Transverse colon (tissue), 4 donors: ENCODE results near the gene OCSTAMP. TPM values are rescaled to one million over a fixed set of nuclear protein-coding genes. Genes with fewer than 3 reads are reported as not detected.
A peak's percentile ranks its signal among the peaks of the same experiment; 100 is the strongest.

ENCODE experiments used
- DNase-seq: peaks from one replicate; pipeline ENCODE4 v3.0.0-alpha.2; 2019
- H3K27ac ChIP-seq, 4 donors: fragments of 200-600 bp; sonication (generic); 2 replicates each; pipeline ENCODE4 v1.5.1; 2016 to 2018; ENCODE audit warnings: inconsistent platforms in 4 of 4
- H3K27me3 ChIP-seq: fragments of 200-600 bp; sonication (generic); 2 replicates; pipeline ENCODE4 v1.5.1; 2017; ENCODE audit warnings: inconsistent platforms
- H3K36me3 ChIP-seq, 4 donors: fragments of 200-600 bp; sonication (generic); 2 replicates each; pipeline ENCODE4 v1.5.1; 2017 to 2019; ENCODE audit warnings: inconsistent platforms in 4 of 4
- H3K4me1 ChIP-seq, 4 donors: fragments of 200-600 bp; sonication (generic); 2 replicates each; pipeline ENCODE4 v1.5.1; 2017 to 2020; ENCODE audit warnings: inconsistent platforms in 4 of 4
- H3K4me3 ChIP-seq, 4 donors: fragments of 200-600 bp; sonication (generic); 1 replicate in 1 of 4; 2 replicates in 3 of 4; pipeline versions ENCODE4 v1.5.1 to v1.6.1; 2017 to 2019; ENCODE audit warnings: inconsistent platforms in 4 of 4
- H3K9me3 ChIP-seq, 2 donors: fragments of 200-600 bp; sonication (generic); 2 replicates each; pipeline ENCODE4 v1.5.1; 2017 to 2019; ENCODE audit warnings: inconsistent platforms in 2 of 2
- EP300 ChIP-seq: sonication (generic); formaldehyde crosslinking; IDR thresholded peaks from one replicate; pipeline ENCODE4 v1.6.1; 2017; ENCODE audit warnings: antibody characterized with exemption, low read depth
- POLR2A ChIP-seq: fragments of 450-650 bp; IDR thresholded peaks from one replicate; pipeline ENCODE4 v1.6.1; 2016; ENCODE audit warnings: antibody characterized with exemption, mild to moderate bottlenecking, moderate library complexity
- POLR2AphosphoS5 ChIP-seq, 3 donors: sonication (generic); formaldehyde crosslinking; IDR thresholded peaks; one replicate each; pipeline ENCODE4 v1.6.1; 2016; ENCODE audit warnings: antibody characterized with exemption in 3 of 3
- WGBS, 2 donors: methylation state at CpG; one replicate each; pipeline ENCODE4 v1.1.5; 2018; ENCODE audit warnings: low coverage in 1 of 2; 5-methylcytosine and 5-hydroxymethylcytosine counted together
- in situ Hi-C, 4 donors: fragments of 200-750 bp; cut with MboI; loops; one replicate each; pipeline versions ENCODE4 v1.15.0 to v1.15.1; 2017; ENCODE audit warnings: low sequenced_read_pairs in 3 of 4, low pct_ligation_motif_present in 1 of 4, low pct_unique_long_range_greater_than_20kb in 1 of 4
- intact Hi-C: fragments of 100-400 bp; cut with DNase I; formaldehyde crosslinking; loops from one replicate; pipeline ENCODE4 v1.15.1; 2023; ENCODE audit warnings: low total_unique reads
- total RNA-seq, 4 donors: library from RNA; depleted of rRNA; stranded (reverse); fragments of >200 nt; gene quantifications; one replicate each; pipeline ENCODE4 v1.1.0, GENCODE V29; 2016
- TF ChIP-seq, protein P1 (sequence below), 5 experiments: fragments of 200-600 bp in 3 of 5; fragments of 450-650 bp in 2 of 5; sonication (generic) in 3 of 5; IDR thresholded peaks; 1 replicate in 2 of 5; 2 replicates in 3 of 5; pipeline ENCODE4 v1.5.1; 2016 to 2017; ENCODE audit warnings: antibody characterized with exemption in 5 of 5, inconsistent platforms in 3 of 5, mild to moderate bottlenecking in 2 of 5, moderate library complexity in 1 of 5

The OCSTAMP gene
- total RNA-seq, 4 donors from 2014 or later, result not detected

DNA sequence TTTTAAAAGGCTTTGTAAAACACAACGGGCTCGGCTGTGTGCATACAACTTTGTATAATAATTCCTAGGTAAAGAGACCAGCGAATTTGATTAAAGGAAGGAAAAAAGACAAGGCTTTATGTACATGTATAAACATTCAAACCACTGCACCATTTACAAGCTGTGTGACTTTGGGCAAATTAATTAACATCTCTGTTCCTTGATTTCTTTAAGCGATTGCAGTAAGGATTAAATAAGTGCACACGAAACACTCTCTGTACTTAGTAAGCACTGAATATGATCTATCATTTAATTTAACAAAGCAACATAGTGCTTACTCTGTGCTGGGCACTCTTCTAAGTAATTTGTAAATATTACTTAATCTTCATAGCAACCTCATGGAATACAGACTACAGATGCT is 19.5 kb upstream of the OCSTAMP start:
- intact Hi-C loops (no loop called here), in situ Hi-C loops (no loop called here)
- Histone ChIP-seq H3K4me1 (peaks cover 0 to 7% (median 5%) of the 10 kb centered on the region in 4 donors), H3K36me3 (no peaks in the 10 kb centered on the region), H3K27ac (no peak overlapping the region), H3K9me3 (no peaks in the 10 kb centered on the region), H3K4me3 (no peak overlapping the region), H3K27me3 (no peaks in the 10 kb centered on the region)
- WGBS, 2 donors, result 83 to 88% methylated on average over 4 to 5 of the region's 5 CpGs
- DNase-seq, result no peak
- TF ChIP-seq POLR2A, result no peak
- no peak for TF ChIP-seq EP300
- TF ChIP-seq, protein P1, sequence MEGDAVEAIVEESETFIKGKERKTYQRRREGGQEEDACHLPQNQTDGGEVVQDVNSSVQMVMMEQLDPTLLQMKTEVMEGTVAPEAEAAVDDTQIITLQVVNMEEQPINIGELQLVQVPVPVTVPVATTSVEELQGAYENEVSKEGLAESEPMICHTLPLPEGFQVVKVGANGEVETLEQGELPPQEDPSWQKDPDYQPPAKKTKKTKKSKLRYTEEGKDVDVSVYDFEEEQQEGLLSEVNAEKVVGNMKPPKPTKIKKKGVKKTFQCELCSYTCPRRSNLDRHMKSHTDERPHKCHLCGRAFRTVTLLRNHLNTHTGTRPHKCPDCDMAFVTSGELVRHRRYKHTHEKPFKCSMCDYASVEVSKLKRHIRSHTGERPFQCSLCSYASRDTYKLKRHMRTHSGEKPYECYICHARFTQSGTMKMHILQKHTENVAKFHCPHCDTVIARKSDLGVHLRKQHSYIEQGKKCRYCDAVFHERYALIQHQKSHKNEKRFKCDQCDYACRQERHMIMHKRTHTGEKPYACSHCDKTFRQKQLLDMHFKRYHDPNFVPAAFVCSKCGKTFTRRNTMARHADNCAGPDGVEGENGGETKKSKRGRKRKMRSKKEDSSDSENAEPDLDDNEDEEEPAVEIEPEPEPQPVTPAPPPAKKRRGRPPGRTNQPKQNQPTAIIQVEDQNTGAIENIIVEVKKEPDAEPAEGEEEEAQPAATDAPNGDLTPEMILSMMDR (IDR thresholded peaks at IDR 0.05), result no peak
- TF ChIP-seq POLR2AphosphoS5 (IDR thresholded peaks at IDR 0.05), result no peak

- Histone ChIP-seq H3K9me3 (no peaks in the 10 kb centered on the region), H3K36me3 (no peaks in the 10 kb centered on the region), H3K27me3 (peaks cover 3% of the 10 kb centered on the region), H3K27ac (no peak overlapping the region), H3K4me1 (peaks cover 0 to 7% (median 5%) of the 10 kb centered on the region in 4 donors), H3K4me3 (no peak overlapping the region)
- DNase-seq, result peak; percentile 69
- intact Hi-C loops, result no loop called here
- 18% methylated on average over 10 of the region's 10 CpGs; no CpG with 5 or more reads in 1 of the 2 donors for WGBS, 2 donors
- in situ Hi-C loops, result no loop called here
- TF ChIP-seq POLR2A, result no peak
- TF ChIP-seq POLR2AphosphoS5 (IDR thresholded peaks at IDR 0.05), result no peak
- TF ChIP-seq EP300, result no peak
- TF ChIP-seq, protein P1 (IDR thresholded peaks at IDR 0.05), result no peak
Measured at GRCh38 chr20:46568570-46569129, 18.2 kb upstream of the OCSTAMP start.

DNA sequence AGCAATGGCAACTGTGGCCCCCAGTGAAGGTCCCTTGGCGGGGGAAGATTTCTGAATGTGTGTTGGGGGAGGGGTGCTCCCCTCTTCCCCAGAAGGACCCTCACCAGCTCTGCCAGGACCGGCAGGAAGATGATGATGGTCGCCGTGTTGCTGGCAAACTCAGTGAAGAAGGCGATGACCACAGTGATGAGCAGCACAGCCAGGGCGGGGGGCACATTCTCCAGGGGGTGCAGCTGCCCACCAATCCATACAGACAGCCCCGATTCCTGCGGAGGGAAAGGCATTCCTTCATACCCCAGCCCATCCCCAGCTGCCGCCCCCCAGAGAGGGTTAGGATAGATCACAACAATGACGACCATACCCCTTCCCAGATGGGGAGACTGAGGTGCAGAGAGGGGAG is 15.7 kb upstream of the OCSTAMP start:
- DNase-seq, result no peak
- peaks cover 0 to 17% (median 7%) of the 10 kb centered on the region in 4 donors for H3K4me1 ChIP-seq
- in situ Hi-C loops, result no loop called here
- intact Hi-C loops, result no loop called here
- no peak overlapping the region for H3K27ac ChIP-seq
- no peaks in the 10 kb centered on the region for H3K9me3 ChIP-seq
- no peaks in the 10 kb centered on the region for H3K36me3 ChIP-seq
- no peak for TF ChIP-seq POLR2AphosphoS5 (IDR thresholded peaks at IDR 0.05)
- TF ChIP-seq, protein P1 (IDR thresholded peaks at IDR 0.05), result no peak
- no peak for TF ChIP-seq POLR2A
- no peak for TF ChIP-seq EP300
- no peak overlapping the region for H3K4me3 ChIP-seq
- H3K27me3 ChIP-seq, result peaks cover 3% of the 10 kb centered on the region
- WGBS, 2 donors, result 79 to 100% methylated on average over 1 to 7 of the region's 10 CpGs

DNA sequence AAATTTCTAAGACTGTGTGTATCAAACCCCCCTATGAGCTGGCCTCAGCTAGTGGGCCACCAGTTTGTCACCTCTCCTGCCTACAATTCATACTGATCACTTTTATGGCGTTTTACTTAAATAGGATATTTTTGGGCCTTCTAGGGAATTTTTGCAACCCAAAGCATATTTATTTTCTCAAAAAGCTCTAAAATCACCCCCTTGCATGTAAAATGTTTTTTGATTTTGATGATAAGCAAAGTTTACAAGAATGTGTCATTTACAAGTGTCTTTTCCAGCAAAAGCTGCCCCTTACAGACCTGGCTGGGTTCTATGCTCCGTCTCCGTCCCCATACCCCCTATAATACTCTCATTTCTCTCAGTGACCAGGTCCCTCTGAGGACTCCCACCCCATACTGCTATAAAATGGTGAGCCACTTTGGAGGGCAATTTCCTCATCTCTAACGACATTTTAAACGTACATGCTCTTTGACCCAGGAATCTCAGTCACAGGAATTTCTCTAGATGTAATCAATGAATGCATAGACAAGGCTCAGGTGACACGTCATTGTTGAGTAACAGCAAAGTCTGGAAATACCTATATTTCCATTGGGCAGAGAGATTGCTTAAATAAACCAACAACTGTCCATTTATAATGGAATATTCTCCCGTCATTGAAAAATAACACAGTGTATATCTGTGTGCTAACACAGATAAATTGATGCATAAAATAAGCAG is 13.9 kb upstream of the OCSTAMP start:
- in situ Hi-C loops (no loop called here), intact Hi-C loops (no loop called here)
- no peaks in the 10 kb centered on the region for H3K9me3 ChIP-seq
- H3K4me1 ChIP-seq, result peaks cover 0 to 17% (median 7%) of the 10 kb centered on the region in 4 donors
- no peak overlapping the region for H3K4me3 ChIP-seq
- H3K27ac ChIP-seq, result no peak overlapping the region
- H3K36me3 ChIP-seq, result no peaks in the 10 kb centered on the region
- WGBS, 2 donors, result 57 to 59% methylated on average over 6 to 7 of the region's 7 CpGs
- DNase-seq, result no peak
- peaks cover 3% of the 10 kb centered on the region for H3K27me3 ChIP-seq
- no peak for TF ChIP-seq EP300
- no peak for TF ChIP-seq POLR2AphosphoS5 (IDR thresholded peaks at IDR 0.05)
- TF ChIP-seq, protein P1 (IDR thresholded peaks at IDR 0.05), result no peak
- TF ChIP-seq POLR2A, result no peak
